ENCODE results near the gene APOM.
A peak's percentile ranks its signal among the peaks of the same experiment; 100 is the strongest.

APOM gene

DNA sequence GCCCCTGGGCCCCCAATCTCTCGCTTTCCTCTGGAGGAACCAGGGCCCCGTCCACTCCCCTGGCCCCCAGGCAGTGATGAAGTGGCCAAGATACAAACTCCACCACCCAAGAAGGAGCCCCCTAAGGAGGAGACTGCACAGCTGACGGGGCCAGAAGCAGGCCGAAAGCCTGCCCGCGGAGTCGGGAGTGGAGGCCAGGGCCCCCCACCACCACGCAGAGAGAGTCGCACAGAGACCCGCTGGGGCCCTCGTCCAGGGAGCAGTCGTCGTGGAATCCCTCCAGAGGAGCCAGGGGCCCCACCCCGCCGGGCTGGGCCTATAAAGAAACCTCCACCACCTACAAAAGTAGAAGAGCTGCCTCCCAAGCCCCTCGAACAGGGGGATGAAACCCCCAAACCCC is 24.5 kb upstream of the APOM start:
- DNase-seq (ENCODE audit: low spot score), result no peak
- FAIRE-seq, result no peak

DNA sequence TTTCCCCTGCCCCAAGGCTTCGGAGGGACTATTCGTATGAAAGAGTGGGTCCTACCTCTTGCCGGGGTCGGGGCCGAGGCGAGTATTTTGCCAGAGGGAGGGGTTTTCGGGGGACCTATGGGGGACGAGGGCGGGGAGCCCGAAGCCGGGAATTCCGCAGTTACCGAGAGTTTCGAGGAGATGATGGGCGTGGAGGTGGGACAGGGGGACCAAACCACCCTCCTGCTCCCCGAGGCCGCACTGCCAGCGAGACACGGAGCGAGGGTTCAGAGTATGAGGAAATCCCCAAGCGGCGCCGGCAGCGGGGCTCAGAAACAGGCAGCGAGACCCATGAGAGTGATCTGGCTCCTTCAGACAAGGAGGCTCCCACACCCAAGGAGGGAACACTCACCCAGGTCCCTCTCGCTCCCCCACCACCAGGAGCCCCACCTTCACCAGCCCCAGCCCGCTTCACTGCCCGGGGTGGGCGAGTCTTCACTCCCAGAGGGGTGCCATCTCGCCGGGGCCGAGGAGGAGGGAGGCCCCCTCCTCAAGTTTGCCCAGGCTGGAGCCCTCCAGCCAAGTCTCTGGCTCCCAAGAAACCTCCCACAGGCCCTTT is 23.9 kb upstream of the APOM start:
- FAIRE-seq, result no peak
- DNase-seq (ENCODE audit: low spot score), result no peak

DNA sequence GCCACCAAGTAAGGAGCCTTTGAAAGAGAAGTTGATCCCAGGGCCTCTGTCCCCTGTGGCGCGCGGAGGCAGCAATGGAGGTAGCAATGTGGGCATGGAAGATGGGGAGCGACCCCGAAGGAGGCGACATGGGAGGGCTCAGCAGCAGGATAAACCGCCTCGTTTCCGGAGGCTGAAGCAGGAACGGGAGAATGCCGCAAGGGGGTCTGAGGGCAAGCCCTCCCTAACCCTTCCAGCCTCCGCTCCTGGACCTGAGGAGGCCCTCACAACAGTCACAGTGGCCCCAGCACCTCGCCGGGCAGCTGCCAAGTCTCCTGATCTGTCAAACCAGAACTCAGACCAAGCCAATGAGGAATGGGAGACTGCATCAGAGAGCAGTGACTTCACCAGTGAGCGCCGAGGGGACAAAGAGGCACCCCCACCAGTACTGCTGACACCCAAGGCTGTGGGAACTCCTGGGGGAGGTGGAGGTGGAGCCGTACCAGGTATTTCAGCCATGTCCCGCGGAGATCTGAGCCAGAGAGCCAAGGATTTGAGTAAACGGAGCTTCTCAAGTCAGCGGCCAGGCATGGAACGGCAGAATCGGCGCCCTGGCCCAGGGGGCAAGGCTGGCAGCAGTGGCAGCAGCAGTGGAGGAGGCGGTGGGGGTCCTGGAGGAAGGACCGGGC is 23.3 kb upstream of the APOM start:
- no peak for FAIRE-seq
- DNase-seq (ENCODE audit: low spot score), result no peak

DNA sequence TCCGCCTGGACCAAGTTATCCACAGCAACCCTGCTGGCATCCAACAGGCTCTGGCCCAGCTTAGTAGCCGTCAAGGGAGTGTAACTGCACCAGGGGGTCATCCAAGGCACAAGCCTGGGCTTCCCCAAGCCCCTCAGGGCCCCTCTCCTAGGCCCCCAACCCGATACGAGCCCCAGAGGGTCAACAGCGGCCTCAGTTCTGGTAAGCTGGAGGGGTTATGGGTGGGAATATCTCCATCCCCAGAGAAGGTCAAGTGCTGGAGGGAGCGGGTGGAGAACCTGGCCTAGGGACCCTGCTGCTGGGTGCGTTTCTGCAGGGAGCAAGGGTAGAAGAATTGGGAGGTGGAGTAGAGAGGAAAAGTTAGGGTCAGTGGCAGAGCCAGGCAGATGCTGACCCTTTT is 22.2 kb upstream of the APOM start:
- DNase-seq (ENCODE audit: low spot score) (no peak), FAIRE-seq (no peak)

DNA sequence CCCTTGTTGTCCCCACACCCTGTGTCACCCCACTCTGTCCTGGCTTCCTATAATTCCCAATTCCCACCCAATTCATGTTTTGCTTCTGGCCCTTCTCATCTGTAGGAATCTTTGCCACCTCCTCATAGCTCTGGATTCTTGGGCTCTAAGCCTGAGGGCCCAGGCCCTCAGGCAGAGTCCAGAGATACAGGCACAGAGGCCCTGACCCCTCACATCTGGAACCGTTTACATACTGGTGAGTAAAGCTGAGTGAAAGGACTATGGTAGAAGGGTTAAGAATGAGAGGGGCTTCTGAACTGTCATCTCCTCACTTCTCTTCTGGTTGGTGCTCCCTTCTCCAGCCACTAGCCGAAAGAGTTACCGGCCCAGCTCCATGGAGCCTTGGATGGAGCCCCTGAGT is 21.6 kb upstream of the APOM start:
- DNase-seq (ENCODE audit: low spot score), result no peak
- FAIRE-seq, result no peak

DNA sequence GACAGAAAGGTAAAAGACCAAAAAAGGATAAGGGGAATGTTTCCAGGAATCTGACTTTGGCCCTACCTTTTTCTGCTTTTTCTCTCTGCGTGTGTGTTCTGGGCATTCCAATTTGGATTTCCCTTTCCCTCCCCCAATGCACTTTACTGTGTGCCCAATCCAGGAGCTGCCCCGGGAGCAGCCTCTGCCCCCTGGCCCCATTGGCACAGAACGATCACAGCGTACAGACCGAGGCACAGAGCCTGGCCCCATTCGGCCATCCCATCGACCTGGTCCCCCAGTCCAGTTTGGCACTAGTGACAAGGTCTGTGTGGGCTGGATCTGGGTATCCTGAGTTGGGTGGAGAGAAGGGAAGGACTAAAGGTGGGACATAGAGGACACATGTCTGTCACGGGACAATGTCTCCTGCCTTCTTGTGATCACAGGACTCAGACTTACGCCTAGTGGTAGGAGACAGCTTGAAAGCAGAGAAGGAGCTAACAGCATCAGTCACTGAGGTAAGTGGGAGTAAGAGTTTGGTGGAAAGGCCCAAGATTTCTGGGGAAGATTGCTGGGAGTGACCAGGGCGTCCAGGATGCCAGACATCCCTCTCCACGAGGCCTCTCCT is 20.6 kb upstream of the APOM start:
- FAIRE-seq, result no peak
- DNase-seq (ENCODE audit: low spot score), result no peak

DNA sequence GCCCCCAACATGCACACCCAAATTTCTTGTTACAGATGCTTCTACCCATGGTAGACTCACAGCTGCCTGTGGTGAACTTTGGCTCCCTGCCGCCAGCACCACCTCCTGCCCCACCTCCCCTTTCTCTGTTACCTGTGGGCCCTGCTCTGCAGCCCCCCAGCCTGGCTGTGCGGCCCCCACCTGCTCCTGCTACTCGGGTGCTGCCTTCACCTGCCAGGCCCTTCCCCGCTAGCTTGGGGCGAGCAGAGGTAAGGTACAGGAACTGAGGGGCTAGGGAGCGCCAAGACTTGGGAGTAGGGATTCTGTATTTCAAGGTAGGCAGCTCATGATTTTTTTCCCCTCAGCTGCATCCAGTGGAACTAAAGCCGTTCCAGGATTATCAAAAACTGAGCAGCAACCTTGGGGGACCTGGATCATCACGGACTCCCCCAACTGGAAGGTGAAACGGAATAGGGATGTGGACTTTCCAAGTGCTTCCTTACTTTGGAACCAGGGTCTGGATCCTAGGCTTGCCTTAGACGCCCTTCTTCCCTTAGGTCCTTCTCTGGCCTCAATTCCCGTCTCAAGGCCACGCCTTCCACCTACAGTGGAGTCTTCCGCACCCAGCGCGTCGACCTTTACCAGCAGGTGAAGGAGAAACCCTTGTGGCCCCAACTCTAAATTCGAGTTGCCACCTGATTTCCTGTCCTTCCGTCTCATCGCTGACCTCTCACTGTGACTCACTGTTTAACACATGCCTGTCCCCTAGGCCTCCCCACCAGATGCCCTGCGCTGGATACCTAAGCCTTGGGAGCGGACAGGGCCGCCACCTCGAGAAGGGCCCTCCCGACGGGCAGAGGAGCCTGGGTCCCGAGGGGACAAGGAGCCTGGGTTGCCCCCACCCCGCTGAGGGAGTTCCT is 18.7 kb upstream of the APOM start:
- FAIRE-seq (no peak), DNase-seq (ENCODE audit: low spot score) (no peak)

DNA sequence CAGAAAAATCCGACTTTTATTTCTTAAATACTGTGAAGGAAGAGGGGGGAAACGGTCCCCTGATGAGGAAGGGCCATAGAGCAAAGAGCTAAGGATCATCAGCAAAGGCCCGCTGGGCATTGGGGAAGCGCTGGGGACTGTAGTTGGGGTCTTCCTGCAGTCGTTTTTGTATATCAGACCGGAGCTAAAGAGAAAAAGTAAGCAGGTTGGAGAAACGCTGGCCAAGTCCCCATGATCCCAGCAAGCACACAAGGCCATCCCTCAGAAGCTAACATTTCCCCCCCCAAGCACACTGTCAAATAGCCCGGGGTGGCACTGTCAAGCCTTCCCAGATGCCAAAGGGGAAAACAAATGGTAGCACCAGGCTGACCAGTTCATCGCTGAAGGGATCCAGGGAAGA is 16.7 kb upstream of the APOM start:
- FAIRE-seq (no peak), DNase-seq (ENCODE audit: low spot score) (no peak)

DNA sequence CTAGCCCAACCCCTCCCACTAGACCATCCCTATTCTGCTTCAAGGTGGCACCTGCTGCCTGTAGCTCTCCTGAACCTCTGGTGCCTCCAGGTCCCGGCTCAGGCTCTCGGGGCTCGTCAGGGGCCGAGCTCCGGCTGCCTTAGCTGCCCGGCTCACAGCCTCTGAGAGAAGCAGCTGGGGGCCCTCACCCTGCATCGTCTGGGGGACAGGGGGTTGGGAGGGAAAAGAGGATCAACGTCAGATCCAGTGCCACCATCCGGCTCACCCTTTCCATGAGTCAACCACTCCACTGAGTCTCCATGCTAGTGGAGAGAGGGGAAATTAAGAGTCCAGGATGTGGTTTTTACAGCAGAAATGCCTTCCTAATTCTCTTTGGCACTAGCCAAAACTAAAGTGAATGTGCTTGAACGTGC is 16.2 kb upstream of the APOM start:
- DNase-seq (ENCODE audit: low spot score) (no peak), FAIRE-seq (no peak)

DNA sequence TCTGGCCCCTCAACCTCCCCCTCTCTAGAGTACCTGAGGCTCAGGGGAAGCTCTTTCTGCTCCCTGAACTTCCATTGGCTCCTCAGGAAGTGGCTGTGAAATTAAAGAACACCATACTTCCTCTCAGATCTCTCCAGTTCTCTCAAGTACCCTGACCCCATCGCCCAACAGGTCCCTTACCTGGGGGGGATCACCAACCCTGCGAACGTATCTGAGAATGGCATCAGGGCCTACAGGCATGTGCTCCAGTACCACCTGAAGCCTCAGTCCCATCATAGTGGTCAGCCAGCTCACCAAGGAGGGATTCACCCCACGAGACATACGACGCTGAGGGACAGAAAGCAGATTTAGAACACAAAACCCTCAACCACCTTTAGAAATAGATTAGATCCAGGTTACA is 15.1 kb upstream of the APOM start:
- DNase-seq (ENCODE audit: low spot score) (no peak), FAIRE-seq (no peak)

DNA sequence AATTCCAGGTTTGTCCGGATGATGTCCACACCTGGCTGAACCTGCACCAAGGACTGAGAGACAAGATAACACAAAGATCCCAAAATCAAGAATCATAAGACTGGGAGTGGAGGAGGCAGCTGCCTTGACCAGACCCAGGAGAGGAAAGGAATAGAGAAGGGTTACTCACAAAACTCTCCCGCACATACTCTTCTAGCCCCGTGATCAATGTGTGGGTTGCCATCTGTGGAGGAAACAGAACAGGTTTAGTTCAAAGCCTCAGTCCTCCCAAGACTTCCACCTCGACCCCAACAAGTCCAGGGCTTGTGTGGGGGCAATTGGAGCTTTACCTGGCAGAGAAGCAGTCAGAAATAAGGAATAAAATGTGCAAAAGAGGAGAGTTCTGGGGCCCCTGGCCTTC is 14.3 kb upstream of the APOM start:
- DNase-seq (ENCODE audit: low spot score), result no peak
- FAIRE-seq, result no peak

DNA sequence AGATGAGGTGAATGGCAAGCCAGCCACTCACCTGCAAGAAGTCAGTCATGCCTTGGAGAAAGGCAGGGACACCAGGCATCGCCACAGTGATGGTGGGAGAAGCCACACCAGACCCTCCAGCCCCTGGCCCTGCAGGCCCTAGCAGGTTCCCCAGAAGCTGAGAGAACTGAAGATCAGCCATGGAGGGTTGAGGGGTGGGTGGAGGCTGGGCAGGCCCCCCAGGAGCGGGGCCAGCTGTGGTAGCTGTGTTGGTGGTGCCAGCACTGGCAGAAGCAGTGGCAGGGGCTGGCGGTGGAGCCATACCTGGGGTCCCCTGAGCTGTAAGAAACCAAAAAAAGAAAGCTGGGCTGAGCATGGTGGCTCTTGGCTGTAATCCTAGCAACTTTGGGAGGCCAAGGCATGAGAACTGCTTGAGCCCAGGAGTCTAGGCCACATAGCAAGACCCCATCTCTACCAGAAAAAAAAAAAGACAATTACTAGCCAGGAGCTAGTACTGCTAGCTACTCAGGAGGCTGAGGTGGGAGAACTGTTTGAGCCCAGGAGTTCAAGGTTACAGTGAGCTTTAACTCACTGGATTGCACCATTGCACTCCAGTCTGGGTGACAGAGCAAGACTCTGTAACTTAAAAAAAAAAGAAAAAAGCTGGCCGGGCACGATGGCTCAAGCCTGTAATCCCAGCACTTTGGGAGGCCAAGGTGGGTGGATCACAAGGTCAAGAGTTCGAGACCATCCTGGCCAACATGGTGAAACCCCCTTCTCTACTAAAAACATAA is 12.7 kb upstream of the APOM start:
- no peak for FAIRE-seq
- DNase-seq (ENCODE audit: low spot score), result no peak

DNA sequence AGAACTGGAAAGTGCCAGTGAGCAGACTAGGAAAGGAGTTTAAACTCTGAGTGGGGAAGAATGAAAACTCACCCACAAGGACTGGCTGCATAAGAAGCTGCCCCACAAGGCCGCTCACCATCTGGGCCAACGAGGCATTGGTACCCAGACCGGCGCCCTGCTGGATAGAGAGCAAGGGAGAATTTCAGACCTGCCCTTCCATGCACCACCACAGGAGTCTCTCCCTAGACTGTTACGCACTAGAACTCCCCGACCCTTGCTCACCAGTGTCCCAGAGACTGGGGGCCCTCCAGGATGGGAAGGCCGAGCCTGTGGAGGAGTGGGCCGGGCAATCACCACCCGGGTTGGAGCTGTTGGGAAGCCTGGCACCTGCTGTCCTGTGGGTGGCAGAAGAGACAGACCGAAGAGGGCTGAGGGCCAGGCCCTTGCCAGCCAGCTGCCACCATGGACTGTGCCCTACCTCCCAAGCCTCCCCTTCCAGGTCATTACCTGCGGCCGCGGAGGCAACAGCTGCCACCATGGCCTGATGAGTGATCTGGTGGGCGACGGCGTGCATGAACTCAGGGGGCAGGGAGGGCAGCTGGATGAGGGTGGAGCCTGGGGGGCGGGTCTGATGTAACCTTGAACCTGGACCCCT is 11.8 kb upstream of the APOM start:
- FAIRE-seq (no peak), DNase-seq (ENCODE audit: low spot score) (no peak)

DNA sequence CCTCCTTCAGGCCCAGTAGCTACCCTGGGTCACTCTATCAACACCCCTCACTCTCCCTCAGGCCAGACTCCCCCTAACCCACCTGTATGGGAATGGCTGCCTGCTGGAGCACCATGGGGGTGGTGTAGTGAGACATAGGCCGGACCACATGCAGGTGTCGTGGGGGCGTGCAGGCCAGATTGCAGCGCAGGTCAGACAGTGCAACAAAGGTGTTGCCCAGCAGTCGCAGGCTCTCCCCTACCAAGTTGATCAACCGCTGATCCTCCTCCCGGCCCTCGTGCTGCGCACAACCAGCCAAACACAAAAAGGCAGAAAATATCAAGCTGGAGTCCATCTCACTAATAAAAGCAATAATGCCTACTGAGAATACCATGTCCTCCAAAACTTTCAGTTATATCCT is 10.4 kb upstream of the APOM start:
- DNase-seq (ENCODE audit: low spot score), result no peak
- FAIRE-seq, result no peak

DNA sequence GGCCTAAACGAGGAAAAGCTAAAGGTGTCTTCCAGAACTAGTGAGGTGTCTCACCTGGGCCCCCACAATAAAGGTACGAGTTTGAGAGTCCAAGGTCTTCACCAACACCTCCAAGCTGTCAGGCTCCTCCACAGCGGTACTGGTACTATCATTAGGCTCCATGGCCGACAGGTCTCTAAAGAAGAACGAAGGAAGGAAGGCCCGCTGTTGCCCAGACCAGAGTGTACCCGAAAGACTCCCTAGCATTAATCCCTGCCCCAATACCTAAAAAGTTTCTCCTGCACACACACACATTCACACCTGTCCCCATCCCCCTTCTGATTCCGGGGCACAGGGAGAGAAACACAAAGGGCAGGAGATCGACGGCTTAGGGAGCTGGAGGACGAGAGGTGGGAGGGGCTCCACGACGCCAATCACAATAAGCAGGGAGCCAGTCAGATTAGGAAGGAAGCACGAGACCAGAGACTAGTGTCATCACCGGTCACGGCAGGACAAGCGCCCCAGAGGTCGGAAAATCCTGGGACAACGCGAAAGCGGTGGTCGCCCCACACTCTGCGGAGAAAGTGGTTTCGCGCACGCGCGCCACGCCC is 4.0 kb upstream of the APOM start:
- FAIRE-seq (no peak), DNase-seq (ENCODE audit: low spot score) (peak; percentile 51)

DNA sequence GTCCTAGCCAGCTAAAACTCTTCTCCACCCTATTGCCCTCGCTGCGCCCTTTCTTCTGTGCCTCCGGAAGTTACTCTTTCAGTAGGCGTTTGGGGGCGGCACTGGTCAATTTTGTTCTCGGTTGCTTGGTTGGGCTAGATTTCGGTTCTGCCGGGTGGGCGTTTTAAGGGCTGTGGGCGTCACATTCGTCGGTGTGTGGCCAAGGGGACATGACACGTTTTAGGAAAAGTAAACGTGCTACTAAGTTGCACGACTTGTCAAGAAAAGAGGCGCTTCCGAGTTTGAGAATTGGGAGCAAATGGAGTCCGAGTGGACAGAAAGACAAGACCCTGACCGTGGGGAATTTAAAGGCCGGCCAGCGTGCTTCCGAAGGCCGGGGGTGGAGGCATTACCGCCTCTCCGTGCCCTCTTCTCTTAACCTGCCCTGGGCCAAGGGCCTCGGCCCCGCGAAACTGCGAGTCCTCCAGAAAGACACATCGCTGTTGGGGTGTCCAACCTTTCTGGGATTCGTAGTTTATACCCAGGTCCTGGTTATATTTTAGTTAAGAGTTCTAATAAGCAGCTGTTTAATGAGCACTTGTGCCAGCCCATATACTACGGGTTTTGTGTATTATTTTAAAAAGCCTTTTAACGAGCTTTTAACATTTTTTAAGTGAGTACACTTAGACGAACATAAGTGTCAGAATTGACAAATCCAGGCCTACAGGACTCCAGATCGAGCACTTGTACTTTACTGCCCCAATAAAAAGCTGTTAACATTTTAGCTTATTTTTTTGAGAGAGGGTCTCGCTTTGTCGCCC is 2.6 kb upstream of the APOM start:
- FAIRE-seq (peak; percentile 30), DNase-seq (ENCODE audit: low spot score) (no peak)

DNA sequence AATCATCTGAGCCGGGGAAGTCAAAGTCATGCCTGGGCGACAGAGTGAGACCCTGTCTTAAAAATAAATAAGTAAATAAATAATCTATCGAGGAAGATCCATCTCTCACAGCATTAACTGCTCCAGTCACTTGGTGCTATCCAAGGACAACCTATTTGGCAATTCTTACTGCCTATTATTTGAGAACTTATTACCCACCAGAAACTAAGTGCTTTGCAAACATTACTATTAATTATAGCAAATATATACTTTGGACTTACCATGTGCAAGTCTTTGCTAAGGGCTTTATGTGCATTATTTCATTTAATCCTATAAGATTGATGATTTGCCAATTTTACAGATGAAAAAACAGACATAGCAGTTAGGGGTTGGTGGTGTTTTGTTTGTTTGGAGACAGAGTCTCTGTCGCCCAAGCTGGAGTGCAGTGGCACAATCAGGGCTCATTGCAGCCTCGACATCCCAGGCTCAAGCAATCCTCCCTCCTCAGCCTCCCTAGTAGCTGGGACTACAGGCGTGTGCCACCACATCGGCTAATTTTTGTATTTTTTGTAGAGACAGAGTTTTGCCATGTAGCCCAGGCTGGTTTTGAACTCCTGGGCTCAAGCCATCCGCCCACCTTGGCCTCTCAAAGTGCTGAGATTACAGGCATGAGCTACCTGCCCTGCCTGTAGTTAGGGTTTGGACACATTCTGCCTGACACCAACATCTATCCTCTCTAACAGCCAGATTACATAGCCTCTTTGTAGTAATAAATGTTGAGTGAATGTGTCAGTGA is 933 bp upstream of the APOM start:
- DNase-seq (ENCODE audit: low spot score) (no peak), FAIRE-seq (no peak)

DNA sequence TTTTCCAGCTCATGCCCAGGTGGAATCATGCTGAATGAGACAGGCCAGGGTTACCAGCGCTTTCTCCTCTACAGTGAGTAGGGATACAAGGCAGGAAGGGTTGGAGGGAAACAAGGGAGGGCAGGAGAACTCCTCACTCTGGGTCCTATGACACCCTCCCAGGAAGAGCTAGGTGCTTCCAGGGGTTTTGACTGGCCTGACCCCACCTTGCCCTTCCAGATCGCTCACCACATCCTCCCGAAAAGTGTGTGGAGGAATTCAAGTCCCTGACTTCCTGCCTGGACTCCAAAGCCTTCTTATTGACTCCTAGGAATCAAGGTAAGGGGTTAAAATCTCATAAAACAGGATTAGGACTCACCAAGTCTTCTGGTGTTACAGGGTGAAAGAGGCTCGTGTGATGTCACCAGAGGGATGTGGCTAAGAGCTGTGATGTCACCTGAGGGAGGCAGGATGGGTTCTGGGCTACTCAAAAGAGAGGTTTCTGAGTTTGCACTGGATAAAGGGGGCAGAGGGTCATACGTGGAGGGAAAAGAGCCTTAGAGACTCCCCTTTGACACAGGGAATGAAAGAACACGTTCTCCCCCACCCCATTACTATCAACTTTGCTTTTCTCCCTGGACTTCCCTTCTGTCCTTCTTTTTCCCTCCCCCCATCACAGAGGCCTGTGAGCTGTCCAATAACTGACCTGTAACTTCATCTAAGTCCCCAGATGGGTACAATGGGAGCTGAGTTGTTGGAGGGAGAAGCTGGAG is 1.9 kb downstream of the APOM start:
- DNase-seq (ENCODE audit: low spot score) (no peak), FAIRE-seq (no peak)

Data from RCC 7860 (cell line).